Loucy (cell line): Measurements from ENCODE around the gene ELMOD1.

Experiments used
- H2AFZ ChIP-seq: fragments of 200-600 bp; sonication (generic); 2 replicates; pipeline ENCODE4 v1.6.0; 2016; ENCODE audit warnings: antibody characterized with exemption, mild to moderate bottlenecking, low read length, moderate library complexity
- H3F3A ChIP-seq: fragments of 200-600 bp; 2 replicates; pipeline ENCODE4 v1.6.0; 2016; ENCODE audit warnings: antibody characterized with exemption, low read depth, mild to moderate bottlenecking
- H3K27me3 ChIP-seq: fragments of 200-600 bp; sonication (generic); 2 replicates; pipeline ENCODE4 v1.6.1; 2014; ENCODE audit warnings: low read length, mild to moderate bottlenecking; ENCODE audit not compliant: insufficient read depth, poor library complexity, severe bottlenecking
- H3K36me3 ChIP-seq: fragments of 200-600 bp; sonication (generic); 2 replicates; pipeline ENCODE4 v1.6.1; 2016; ENCODE audit warnings: low read length; ENCODE audit not compliant: insufficient read depth
- H3K4me1 ChIP-seq: fragments of 200-600 bp; sonication (generic); 2 replicates; pipeline ENCODE4 v1.5.1; 2014; ENCODE audit warnings: low read length, mild to moderate bottlenecking; ENCODE audit not compliant: insufficient read depth, poor library complexity, severe bottlenecking
- H3K4me2 ChIP-seq: fragments of 200-600 bp; sonication (generic); 2 replicates; pipeline ENCODE4 v1.6.0; 2014; ENCODE audit warnings: antibody characterized with exemption, low read length, low read depth, mild to moderate bottlenecking; ENCODE audit not compliant: poor library complexity, severe bottlenecking
- H3K4me3 ChIP-seq: fragments of 200-600 bp; sonication (generic); 2 replicates; pipeline ENCODE4 v1.5.1; 2014; ENCODE audit warnings: low read length, mild to moderate bottlenecking, mixed read lengths; ENCODE audit not compliant: poor library complexity, severe bottlenecking
- H3K79me2 ChIP-seq: fragments of 200-600 bp; sonication (generic); 2 replicates; pipeline ENCODE4 v1.6.1; 2014; ENCODE audit warnings: low read length; ENCODE audit not compliant: insufficient read depth
- H3K9ac ChIP-seq: fragments of 200-600 bp; sonication (generic); 2 replicates; pipeline ENCODE4 v1.6.0; 2014; ENCODE audit warnings: mild to moderate bottlenecking, low read depth, low read length, moderate library complexity; ENCODE audit not compliant: poor library complexity, severe bottlenecking
- H3K9me2 ChIP-seq: fragments of 200-600 bp; sonication (generic); replicated peaks from 2 replicates; pipeline ENCODE4 v1.6.1; 2016; ENCODE audit warnings: low read depth, low read length, mixed read lengths
- H3K9me3 ChIP-seq: fragments of 200-600 bp; sonication (generic); 2 replicates; pipeline ENCODE4 v1.6.1; 2014; ENCODE audit warnings: mild to moderate bottlenecking, antibody characterized with exemption, low read length, low read depth; ENCODE audit not compliant: insufficient read depth
- H4K20me1 ChIP-seq: fragments of 200-600 bp; sonication (generic); 2 replicates; pipeline ENCODE4 v1.6.0; 2014; ENCODE audit warnings: antibody characterized with exemption, low read length, mild to moderate bottlenecking; ENCODE audit not compliant: insufficient read depth, poor library complexity, severe bottlenecking
- EZH2phosphoT487 ChIP-seq: fragments of 200-600 bp; IDR thresholded peaks from 2 replicates; pipeline ENCODE4 v1.6.1; 2018; ENCODE audit warnings: antibody characterized with exemption, mild to moderate bottlenecking, moderate library complexity, borderline replicate concordance
- TF ChIP-seq, protein P1 (sequence below): fragments of 200-600 bp; sonication (generic); conservative IDR thresholded peaks from 2 replicates; pipeline ENCODE4 v1.5.1; 2014; ENCODE audit warnings: mild to moderate bottlenecking, antibody characterized with exemption, low read length

The ELMOD1 gene

DNA sequence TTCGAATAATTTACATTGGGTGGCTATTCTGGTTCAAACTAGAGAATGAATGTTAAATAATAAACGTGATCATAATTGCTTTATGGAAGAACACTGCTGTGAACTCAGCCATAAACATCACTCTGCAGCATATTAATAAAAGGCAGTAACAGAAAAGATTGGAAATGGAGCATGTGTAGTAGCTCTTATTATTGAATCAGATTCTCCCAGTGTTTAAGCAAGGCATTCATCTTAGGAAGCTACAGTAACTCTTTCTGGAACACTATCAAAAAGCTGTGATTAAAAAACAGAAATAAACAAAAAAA, 34.7 kb downstream of the ELMOD1 start:
- Histone ChIP-seq H3F3A (no peaks in the 10 kb centered on the region), H2AFZ (no peak overlapping the region), H3K9me2 (no peaks in the 10 kb centered on the region), H3K27me3 (no peaks in the 10 kb centered on the region), H3K4me1 (no peaks in the 10 kb centered on the region), H3K79me2 (no peaks in the 10 kb centered on the region), H4K20me1 (no peaks in the 10 kb centered on the region), H3K4me2 (no peak overlapping the region), H3K4me3 (no peak overlapping the region), H3K9me3 (no peaks in the 10 kb centered on the region), H3K36me3 (no peaks in the 10 kb centered on the region), H3K9ac (no peak overlapping the region)
- TF ChIP-seq, protein P1, sequence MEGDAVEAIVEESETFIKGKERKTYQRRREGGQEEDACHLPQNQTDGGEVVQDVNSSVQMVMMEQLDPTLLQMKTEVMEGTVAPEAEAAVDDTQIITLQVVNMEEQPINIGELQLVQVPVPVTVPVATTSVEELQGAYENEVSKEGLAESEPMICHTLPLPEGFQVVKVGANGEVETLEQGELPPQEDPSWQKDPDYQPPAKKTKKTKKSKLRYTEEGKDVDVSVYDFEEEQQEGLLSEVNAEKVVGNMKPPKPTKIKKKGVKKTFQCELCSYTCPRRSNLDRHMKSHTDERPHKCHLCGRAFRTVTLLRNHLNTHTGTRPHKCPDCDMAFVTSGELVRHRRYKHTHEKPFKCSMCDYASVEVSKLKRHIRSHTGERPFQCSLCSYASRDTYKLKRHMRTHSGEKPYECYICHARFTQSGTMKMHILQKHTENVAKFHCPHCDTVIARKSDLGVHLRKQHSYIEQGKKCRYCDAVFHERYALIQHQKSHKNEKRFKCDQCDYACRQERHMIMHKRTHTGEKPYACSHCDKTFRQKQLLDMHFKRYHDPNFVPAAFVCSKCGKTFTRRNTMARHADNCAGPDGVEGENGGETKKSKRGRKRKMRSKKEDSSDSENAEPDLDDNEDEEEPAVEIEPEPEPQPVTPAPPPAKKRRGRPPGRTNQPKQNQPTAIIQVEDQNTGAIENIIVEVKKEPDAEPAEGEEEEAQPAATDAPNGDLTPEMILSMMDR = no peak
- no peak for TF ChIP-seq EZH2phosphoT487

DNA sequence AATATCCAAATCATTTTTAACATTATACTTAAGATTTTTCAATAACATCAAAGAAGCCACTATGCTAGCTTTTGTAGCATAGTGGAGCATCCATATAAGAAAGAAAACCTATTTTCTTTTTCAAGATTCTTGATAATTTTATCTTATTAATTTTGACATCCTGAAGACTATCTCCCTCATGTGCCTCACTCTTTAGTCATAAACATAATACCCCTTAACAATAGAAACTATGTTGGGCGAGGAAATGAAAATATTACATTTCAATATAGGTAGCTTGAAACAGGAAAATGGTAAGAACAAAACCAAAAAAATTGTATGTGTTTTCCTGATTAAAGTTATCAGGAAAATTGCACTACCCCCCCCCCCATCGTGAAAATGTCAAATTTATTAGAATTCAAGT, 40.1 kb downstream of the ELMOD1 start:
- H2AFZ ChIP-seq = no peak overlapping the region
- no peaks in the 10 kb centered on the region for H4K20me1 ChIP-seq
- H3K4me1 ChIP-seq = no peaks in the 10 kb centered on the region
- H3K27me3 ChIP-seq = no peaks in the 10 kb centered on the region
- TF ChIP-seq EZH2phosphoT487 = no peak
- TF ChIP-seq, protein P1 = no peak
- H3K79me2 ChIP-seq = no peaks in the 10 kb centered on the region
- H3K36me3 ChIP-seq = no peaks in the 10 kb centered on the region
- H3K9ac ChIP-seq = no peak overlapping the region
- no peak overlapping the region for H3K4me2 ChIP-seq
- H3K9me3 ChIP-seq = no peaks in the 10 kb centered on the region
- no peaks in the 10 kb centered on the region for H3K9me2 ChIP-seq
- no peaks in the 10 kb centered on the region for H3F3A ChIP-seq
- no peak overlapping the region for H3K4me3 ChIP-seq

DNA sequence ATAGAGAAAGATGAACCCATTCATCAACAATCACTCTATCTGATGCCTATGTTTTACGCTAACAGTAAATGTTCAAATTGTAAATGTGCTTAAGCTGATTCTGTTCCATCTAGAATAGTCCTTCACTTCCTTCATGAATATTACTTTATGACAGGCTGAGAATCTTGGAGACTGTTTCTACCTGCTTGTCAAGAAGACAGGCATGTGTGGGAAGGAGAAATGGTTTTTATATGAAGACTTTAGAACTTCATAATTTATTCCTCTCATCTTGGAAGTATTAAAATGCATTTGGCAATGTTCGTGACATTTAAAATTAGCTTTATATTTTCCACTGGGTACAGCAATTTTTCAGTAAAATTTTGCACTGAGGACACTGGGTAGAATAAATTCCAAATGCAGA, 41.0 kb downstream of the ELMOD1 start:
- no peaks in the 10 kb centered on the region for H3K27me3 ChIP-seq

More for the DNA sequence above, 41.0 kb downstream of the ELMOD1 start:
- Histone ChIP-seq H4K20me1 (no peaks in the 10 kb centered on the region), H3K4me2 (no peak overlapping the region), H3K4me1 (no peaks in the 10 kb centered on the region), H3K9me3 (no peaks in the 10 kb centered on the region), H3K36me3 (no peaks in the 10 kb centered on the region), H3K9me2 (no peaks in the 10 kb centered on the region), H3F3A (no peaks in the 10 kb centered on the region), H2AFZ (no peak overlapping the region), H3K79me2 (no peaks in the 10 kb centered on the region), H3K4me3 (no peak overlapping the region), H3K9ac (no peak overlapping the region)
- no peak for TF ChIP-seq EZH2phosphoT487
- TF ChIP-seq, protein P1 = no peak
